SU-DHL-6 (cell line): ENCODE results near the gene LRATD1.

Source experiments
- H2AFZ ChIP-seq: fragments of 200-600 bp; sonication (generic); 2 replicates; pipeline ENCODE4 v1.6.1; 2014; ENCODE audit warnings: low read depth, mild to moderate bottlenecking, moderate library complexity, mixed read lengths, antibody characterized with exemption, low read length; ENCODE audit not compliant: severe bottlenecking
- H3F3A ChIP-seq: fragments of 200-600 bp; shearing (Covaris generic); 2 replicates; pipeline ENCODE4 v1.6.0; 2016; ENCODE audit warnings: antibody characterized with exemption, mild to moderate bottlenecking; ENCODE audit not compliant: insufficient read depth
- H3K27ac ChIP-seq: fragments of 200-600 bp; sonication (generic); 2 replicates; pipeline ENCODE4 v1.5.1; 2016; ENCODE audit warnings: low read depth, mild to moderate bottlenecking, low read length, moderate library complexity, mixed read lengths
- H3K27me3 ChIP-seq: fragments of 200-600 bp; sonication (generic), shearing (Covaris generic); 2 replicates; pipeline ENCODE4 v1.6.0; 2014; ENCODE audit warnings: mild to moderate bottlenecking, low read length
- H3K36me3 ChIP-seq: fragments of 200-600 bp; sonication (generic); 2 replicates; pipeline ENCODE4 v1.6.1; 2014; ENCODE audit warnings: mild to moderate bottlenecking, low read length, mixed read lengths
- H3K4me2 ChIP-seq: fragments of 300-600, 200-600 bp; shearing (Covaris generic), sonication (generic); 2 replicates; pipeline ENCODE4 v1.6.0; 2014; ENCODE audit warnings: low read length, low read depth, mild to moderate bottlenecking; ENCODE audit not compliant: poor library complexity, severe bottlenecking
- H3K4me3 ChIP-seq: fragments of 200-600 bp; sonication (generic); 2 replicates; pipeline ENCODE4 v1.5.1; 2014; ENCODE audit warnings: antibody characterized with exemption, low read length, mild to moderate bottlenecking, mixed read lengths; ENCODE audit not compliant: insufficient read depth, poor library complexity, severe bottlenecking
- H3K79me2 ChIP-seq: fragments of 200-600 bp; sonication (generic); 2 replicates; pipeline ENCODE4 v1.6.1; 2014; ENCODE audit warnings: mild to moderate bottlenecking, low read length, moderate library complexity; ENCODE audit not compliant: insufficient read depth
- H3K9ac ChIP-seq: fragments of 200-600 bp; sonication (generic); 2 replicates; pipeline ENCODE4 v1.7.0; 2014; ENCODE audit warnings: mild to moderate bottlenecking, low read length
- H3K9me2 ChIP-seq: fragments of 200-600 bp; sonication (generic); replicated peaks from 2 replicates; pipeline ENCODE4 v1.6.1; 2014; ENCODE audit warnings: low read length; ENCODE audit not compliant: insufficient read depth
- H3K9me3 ChIP-seq: fragments of 200-600 bp; sonication (generic); 2 replicates; pipeline ENCODE4 v1.6.1; 2014; ENCODE audit warnings: low read length, mixed read lengths; ENCODE audit not compliant: insufficient read depth
- H4K20me1 ChIP-seq: fragments of 200-600 bp; sonication (generic); 2 replicates; pipeline ENCODE4 v1.6.1; 2014; ENCODE audit warnings: low read depth, mild to moderate bottlenecking, antibody characterized with exemption, low read length, moderate library complexity, mixed read lengths
- EZH2phosphoT487 ChIP-seq: fragments of 200-600 bp; sonication (generic), shearing (Covaris generic); conservative IDR thresholded peaks from 2 replicates; pipeline ENCODE4 v1.6.1; 2018; ENCODE audit warnings: mild to moderate bottlenecking, antibody characterized with exemption, low read length, moderate library complexity, mixed read lengths
- TF ChIP-seq, protein P1 (sequence below): fragments of 200-600 bp; sonication (generic); IDR thresholded peaks from one replicate; pipeline ENCODE4 v1.5.1; 2017; ENCODE audit warnings: antibody characterized with exemption, mild to moderate bottlenecking, low read length, moderate library complexity; ENCODE audit not compliant: insufficient read depth, poor library complexity, severe bottlenecking

The LRATD1 gene

GRCh38 chr2:14615760-14616159 is 16.8 kb upstream of the LRATD1 start:
- Histone ChIP-seq H3K79me2 (no peaks in the 10 kb centered on the region), H3K4me2 (no peak overlapping the region), H3K27me3 (no peaks in the 10 kb centered on the region), H3K9ac (no peak overlapping the region), H3K36me3 (no peaks in the 10 kb centered on the region), H3K9me3 (no peaks in the 10 kb centered on the region), H4K20me1 (no peaks in the 10 kb centered on the region), H3F3A (no peaks in the 10 kb centered on the region), H2AFZ (no peak overlapping the region), H3K4me3 (no peak overlapping the region), H3K9me2 (no peaks in the 10 kb centered on the region), H3K27ac (no peak overlapping the region)
- TF ChIP-seq, protein P1, sequence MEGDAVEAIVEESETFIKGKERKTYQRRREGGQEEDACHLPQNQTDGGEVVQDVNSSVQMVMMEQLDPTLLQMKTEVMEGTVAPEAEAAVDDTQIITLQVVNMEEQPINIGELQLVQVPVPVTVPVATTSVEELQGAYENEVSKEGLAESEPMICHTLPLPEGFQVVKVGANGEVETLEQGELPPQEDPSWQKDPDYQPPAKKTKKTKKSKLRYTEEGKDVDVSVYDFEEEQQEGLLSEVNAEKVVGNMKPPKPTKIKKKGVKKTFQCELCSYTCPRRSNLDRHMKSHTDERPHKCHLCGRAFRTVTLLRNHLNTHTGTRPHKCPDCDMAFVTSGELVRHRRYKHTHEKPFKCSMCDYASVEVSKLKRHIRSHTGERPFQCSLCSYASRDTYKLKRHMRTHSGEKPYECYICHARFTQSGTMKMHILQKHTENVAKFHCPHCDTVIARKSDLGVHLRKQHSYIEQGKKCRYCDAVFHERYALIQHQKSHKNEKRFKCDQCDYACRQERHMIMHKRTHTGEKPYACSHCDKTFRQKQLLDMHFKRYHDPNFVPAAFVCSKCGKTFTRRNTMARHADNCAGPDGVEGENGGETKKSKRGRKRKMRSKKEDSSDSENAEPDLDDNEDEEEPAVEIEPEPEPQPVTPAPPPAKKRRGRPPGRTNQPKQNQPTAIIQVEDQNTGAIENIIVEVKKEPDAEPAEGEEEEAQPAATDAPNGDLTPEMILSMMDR, result no peak
- TF ChIP-seq EZH2phosphoT487, result no peak

DNA sequence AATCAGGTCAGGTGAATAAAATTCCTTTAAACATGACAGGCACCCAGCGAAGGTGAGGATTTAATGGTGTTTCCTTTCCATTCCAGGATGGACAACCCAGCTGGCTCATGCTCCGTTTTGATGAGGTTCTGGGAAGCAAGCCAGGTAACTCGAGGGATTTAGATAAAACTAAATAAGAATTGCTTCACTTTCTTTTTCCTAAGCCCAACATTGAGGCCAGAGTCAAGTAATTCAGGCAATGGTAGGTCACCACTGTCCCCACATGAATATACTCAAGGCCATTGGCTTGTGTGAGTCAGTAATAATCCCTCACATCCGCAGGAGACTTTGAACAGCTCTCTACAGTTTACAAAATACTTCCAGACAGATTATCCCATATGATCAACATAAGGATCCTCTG is 16.2 kb upstream of the LRATD1 start:
- no peak for TF ChIP-seq EZH2phosphoT487
- TF ChIP-seq, protein P1, result no peak
- Histone ChIP-seq H3K79me2 (no peaks in the 10 kb centered on the region), H3K27ac (no peak overlapping the region), H3K36me3 (no peaks in the 10 kb centered on the region), H3K4me2 (no peak overlapping the region), H3K27me3 (no peaks in the 10 kb centered on the region), H3K9ac (no peak overlapping the region), H3K9me2 (no peaks in the 10 kb centered on the region), H3F3A (no peaks in the 10 kb centered on the region), H2AFZ (no peak overlapping the region), H3K4me3 (no peak overlapping the region), H3K9me3 (no peaks in the 10 kb centered on the region), H4K20me1 (no peaks in the 10 kb centered on the region)

GRCh38 chr2:14616950-14617349 is 15.6 kb upstream of the LRATD1 start:
- H4K20me1 ChIP-seq, result no peaks in the 10 kb centered on the region
- no peak overlapping the region for H3K9ac ChIP-seq
- no peak overlapping the region for H2AFZ ChIP-seq
- H3K36me3 ChIP-seq, result no peaks in the 10 kb centered on the region
- no peak for TF ChIP-seq EZH2phosphoT487
- TF ChIP-seq, protein P1, result no peak
- no peaks in the 10 kb centered on the region for H3K9me2 ChIP-seq
- H3K4me3 ChIP-seq, result no peak overlapping the region
- H3K4me2 ChIP-seq, result no peak overlapping the region
- no peaks in the 10 kb centered on the region for H3K27me3 ChIP-seq
- no peaks in the 10 kb centered on the region for H3K9me3 ChIP-seq
- no peaks in the 10 kb centered on the region for H3K79me2 ChIP-seq
- no peaks in the 10 kb centered on the region for H3F3A ChIP-seq
- no peak overlapping the region for H3K27ac ChIP-seq

- no peak overlapping the region for H3K4me3 ChIP-seq
- H3K27me3 ChIP-seq, result no peaks in the 10 kb centered on the region
- H2AFZ ChIP-seq, result no peak overlapping the region
- H3K9me2 ChIP-seq, result no peaks in the 10 kb centered on the region
- H3K4me2 ChIP-seq, result no peak overlapping the region
- TF ChIP-seq, protein P1, result no peak
- no peak for TF ChIP-seq EZH2phosphoT487
- no peaks in the 10 kb centered on the region for H3K36me3 ChIP-seq
- no peaks in the 10 kb centered on the region for H3F3A ChIP-seq
- H3K9ac ChIP-seq, result no peak overlapping the region
- H3K27ac ChIP-seq, result no peak overlapping the region
- no peaks in the 10 kb centered on the region for H4K20me1 ChIP-seq
- H3K79me2 ChIP-seq, result no peaks in the 10 kb centered on the region
- H3K9me3 ChIP-seq, result no peaks in the 10 kb centered on the region
Observed at GRCh38 chr2:14619441-14619840, 13.1 kb upstream of the LRATD1 start.
